H1 (cell line): ENCODE measurements around the gene TRPC4. TPM values are rescaled to one million over a fixed set of nuclear protein-coding genes. Genes with fewer than 3 reads are reported as not detected.

Source experiments
- CTCF ChIA-PET: fragments of 300-600 bp; sonication (Branson Sonifier 250); formaldehyde crosslinking; loops from one replicate; lab custom pipeline; 2021; ENCODE audit not compliant: partially characterized antibody; lab: Charles Lee
- POLR2A ChIA-PET: fragments of 300-600 bp; sonication (Branson Sonifier 250); formaldehyde crosslinking; loops from one replicate; lab custom pipeline; 2021; ENCODE audit warnings: inconsistent platforms; ENCODE audit not compliant: partially characterized antibody; lab: Charles Lee
- DNase-seq, 2 experiments: peaks; one replicate each; pipeline versions ENCODE4 v3.0.0 to v3.0.0-alpha.2; 2010 to 2022; ENCODE audit warnings: low spot score in 2 of 2, low read depth in 1 of 2, mixed read lengths in 1 of 2
- FAIRE-seq: peaks from 2 replicates; lab custom pipeline; 2011; peaks lifted over from hg19 to GRCh38; lab: Jason Lieb, UNC
- H2AFZ ChIP-seq: 2 replicates; pipeline ENCODE4 v1.8.1; 2012; ENCODE audit warnings: low read length, inconsistent platforms
- H2AK5ac ChIP-seq: 2 replicates; pipeline ENCODE4 v1.6.1; 2013; ENCODE audit warnings: low read depth, low read length
- H2BK120ac ChIP-seq: replicated peaks from 2 replicates; pipeline ENCODE3; 2013; ENCODE audit warnings: low read depth, low read length, inconsistent platforms
- H2BK12ac ChIP-seq: 2 replicates; pipeline ENCODE4 v1.6.1; 2013; ENCODE audit warnings: low read depth, low read length
- H2BK15ac ChIP-seq: 2 replicates; pipeline ENCODE4 v1.6.1; 2013; ENCODE audit warnings: low read length
- H2BK20ac ChIP-seq: 2 replicates; pipeline ENCODE4 v1.6.1; 2013; ENCODE audit warnings: low read length
- H2BK5ac ChIP-seq: 2 replicates; pipeline ENCODE4 v1.6.1; 2013; ENCODE audit warnings: low read depth, low read length
- H3K14ac ChIP-seq: 2 replicates; pipeline ENCODE4 v1.6.1; 2013; ENCODE audit warnings: inconsistent platforms; ENCODE audit not compliant: insufficient read length
- H3K18ac ChIP-seq: 2 replicates; pipeline ENCODE4 v1.6.1; 2013; ENCODE audit warnings: low read length; ENCODE audit errors: extremely low read depth
- H3K23ac ChIP-seq: 2 replicates; pipeline ENCODE4 v1.6.1; 2013; ENCODE audit warnings: inconsistent platforms; ENCODE audit not compliant: insufficient read length
- H3K23me2 ChIP-seq: 2 replicates; pipeline ENCODE4 v1.6.1; 2013; ENCODE audit warnings: low read depth, low read length
- H3K27ac ChIP-seq: 2 replicates; pipeline ENCODE4 v1.6.1; 2011; ENCODE audit warnings: low read depth, low read length, inconsistent platforms
- H3K27me3 ChIP-seq, 4 experiments: replicated peaks in 1 of 4; 1 replicate in 1 of 4; 2 replicates in 3 of 4; pipeline versions ENCODE4 v1.6.1 to v1.8.1; 2011 to 2013; ENCODE audit warnings: low read length in 3 of 4, mild to moderate bottlenecking in 3 of 4, inconsistent platforms in 2 of 4, mixed read lengths in 2 of 4, moderate library complexity in 1 of 4; ENCODE audit not compliant: control insufficient read depth in 3 of 4, insufficient read depth in 3 of 4; ENCODE audit errors: extremely low read depth in 1 of 4
- H3K36me3 ChIP-seq, 4 experiments: 2 replicates each; pipeline versions ENCODE4 v1.6.1 to v1.8.1; 2011 to 2013; ENCODE audit warnings: mild to moderate bottlenecking in 4 of 4, low read length in 3 of 4, moderate library complexity in 2 of 4, control low read depth in 1 of 4, inconsistent platforms in 1 of 4; ENCODE audit not compliant: insufficient read depth in 4 of 4, control insufficient read depth in 2 of 4
- H3K4ac ChIP-seq: replicated peaks from 2 replicates; pipeline ENCODE3; 2013; ENCODE audit warnings: low read length, low read depth, mixed read lengths, inconsistent platforms; ENCODE audit not compliant: insufficient read length
- H3K4me1 ChIP-seq, 4 experiments: replicated peaks in 1 of 4; 1 replicate in 1 of 4; 2 replicates in 3 of 4; pipeline versions ENCODE4 v1.6.1 to v1.8.1; 2011 to 2013; ENCODE audit warnings: low read length in 3 of 4, inconsistent platforms in 2 of 4, mixed read lengths in 1 of 4; ENCODE audit not compliant: insufficient read depth in 4 of 4, control insufficient read depth in 3 of 4
- H3K4me2 ChIP-seq, 2 experiments: 2 replicates each; pipeline versions ENCODE4 v1.6.1 to v1.8.1; 2011 to 2013; ENCODE audit warnings: low read depth in 2 of 2, low read length in 2 of 2, control low read depth in 1 of 2, inconsistent platforms in 1 of 2, mild to moderate bottlenecking in 1 of 2; ENCODE audit not compliant: insufficient read depth in 1 of 2
- H3K4me3 ChIP-seq, 4 experiments: fragments of 200-600, 300-600 bp in 1 of 4; sonication (generic), shearing (Covaris generic), sonication (Bioruptor Twin) in 1 of 4; 2 replicates each; pipeline versions ENCODE4 v1.5.1 to v1.8.1; 2011 to 2016; ENCODE audit warnings: low read length in 4 of 4, low read depth in 3 of 4, control low read depth in 2 of 4, inconsistent platforms in 2 of 4, mild to moderate bottlenecking in 2 of 4, mixed read lengths in 1 of 4, moderate library complexity in 1 of 4; ENCODE audit not compliant: insufficient read depth in 2 of 4; ENCODE audit errors: extremely low read depth in 1 of 4
- H3K56ac ChIP-seq: replicated peaks from 2 replicates; pipeline ENCODE3; 2013; ENCODE audit warnings: low read depth, mild to moderate bottlenecking, mixed read lengths, low read length, inconsistent platforms; ENCODE audit not compliant: insufficient read length
- H3K79me1 ChIP-seq: 2 replicates; pipeline ENCODE4 v1.6.1; 2013; ENCODE audit warnings: low read depth, low read length, control low read depth
- H3K79me2 ChIP-seq, 2 experiments: 2 replicates each; pipeline versions ENCODE4 v1.6.1 to v1.8.1; 2012 to 2013; ENCODE audit warnings: low read length in 2 of 2, mild to moderate bottlenecking in 2 of 2, inconsistent platforms in 1 of 2; ENCODE audit not compliant: insufficient read depth in 2 of 2, control insufficient read depth in 1 of 2
- H3K9ac ChIP-seq, 4 experiments: replicated peaks in 1 of 4; 1 replicate in 1 of 4; 2 replicates in 3 of 4; pipeline versions ENCODE4 v1.6.1 to v1.8.1; 2011 to 2013; ENCODE audit warnings: low read depth in 3 of 4, low read length in 3 of 4, control low read depth in 2 of 4, mild to moderate bottlenecking in 2 of 4, moderate library complexity in 2 of 4, inconsistent platforms in 1 of 4; ENCODE audit errors: extremely low read depth in 1 of 4
- H3K9me3 ChIP-seq, 2 experiments: 2 replicates each; pipeline versions ENCODE4 v1.6.1 to v1.8.1; 2012 to 2013; ENCODE audit warnings: mild to moderate bottlenecking in 2 of 2, moderate library complexity in 2 of 2, control low read depth in 1 of 2, inconsistent platforms in 1 of 2, low read depth in 1 of 2, low read length in 1 of 2, mixed read lengths in 1 of 2; ENCODE audit not compliant: insufficient read depth in 2 of 2
- H4K20me1 ChIP-seq, 2 experiments: replicated peaks in 1 of 2; 2 replicates each; pipeline versions ENCODE3 to v1.8.1; 2011 to 2013; ENCODE audit warnings: inconsistent platforms in 2 of 2, low read length in 2 of 2, mild to moderate bottlenecking in 1 of 2; ENCODE audit not compliant: insufficient read depth in 2 of 2, control insufficient read depth in 1 of 2
- H4K5ac ChIP-seq: 2 replicates; pipeline ENCODE4 v1.6.1; 2013; ENCODE audit warnings: low read length, low read depth, mixed read lengths, inconsistent platforms; ENCODE audit not compliant: insufficient read length
- H4K8ac ChIP-seq: 2 replicates; pipeline ENCODE4 v1.8.0; 2013; ENCODE audit warnings: mild to moderate bottlenecking, moderate library complexity, low read length, inconsistent platforms; ENCODE audit not compliant: insufficient read depth; ENCODE audit errors: extremely low read depth
- H4K91ac ChIP-seq: replicated peaks from 2 replicates; pipeline ENCODE3; 2013; ENCODE audit warnings: low read length, mixed read lengths, inconsistent platforms; ENCODE audit not compliant: insufficient read length
- CTBP2 ChIP-seq: IDR thresholded peaks from 2 replicates; pipeline ENCODE4 v1.7.0; 2011; ENCODE audit warnings: borderline replicate concordance, mild to moderate bottlenecking, moderate library complexity, mixed read lengths, low read length; ENCODE audit not compliant: insufficient read depth, insufficient read length
- CTCF ChIP-seq, 3 experiments: IDR thresholded peaks; 1 replicate in 2 of 3; 2 replicates in 1 of 3; pipeline versions ENCODE4 v1.5.1 to v1.6.1; 2011; ENCODE audit warnings: low read length in 3 of 3, mild to moderate bottlenecking in 3 of 3, inconsistent platforms in 2 of 3, low read depth in 1 of 3, moderate library complexity in 1 of 3; ENCODE audit not compliant: insufficient read depth in 1 of 3; ENCODE audit errors: control extremely low read depth in 1 of 3
- PHF8 ChIP-seq: fragments of 200-600 bp; sonication (generic); conservative IDR thresholded peaks from 2 replicates; pipeline ENCODE4 v1.7.1; 2012; ENCODE audit warnings: low read depth, mild to moderate bottlenecking, inconsistent platforms, low read length, moderate library complexity
- POU5F1 ChIP-seq: IDR thresholded peaks from 2 replicates; pipeline ENCODE4 v1.6.1; 2011; ENCODE audit warnings: low read depth, mild to moderate bottlenecking, low read length, moderate library complexity
- SIX5 ChIP-seq: IDR thresholded peaks from 2 replicates; pipeline ENCODE4 v1.6.1; 2011; ENCODE audit warnings: mild to moderate bottlenecking, low read depth, low read length
- SUZ12 ChIP-seq: fragments of 200-600 bp; sonication (generic); IDR thresholded peaks from 2 replicates; pipeline ENCODE4 v1.6.1; 2012; ENCODE audit warnings: mild to moderate bottlenecking, inconsistent platforms, low read length, moderate library complexity, mixed read lengths
- TBP ChIP-seq: IDR thresholded peaks from 2 replicates; pipeline ENCODE4 v1.6.1; 2011; ENCODE audit warnings: low read depth, low read length, improper control_type of control experiment
- WGBS, 2 experiments: shearing (Covaris generic) in 1 of 2; methylation state at CpG; one replicate each; pipeline versions ENCODE4 v1.1.6 to v1.1.7; 2013 to 2015; ENCODE audit warnings: low lambda C conversion rate in 2 of 2, mixed read lengths in 2 of 2, inconsistent platforms in 1 of 2, low coverage in 1 of 2, missing lambda C conversion rate in 1 of 2; ENCODE audit not compliant: insufficient replicate concordance in 2 of 2, insufficient coverage in 1 of 2, insufficient read length in 1 of 2; ENCODE audit errors: extremely low coverage in 1 of 2, missing lambda C conversion rate in 1 of 2; 5-methylcytosine and 5-hydroxymethylcytosine counted together
- polyA plus RNA-seq, 7 experiments: library from polyadenylated mRNA; depleted of rRNA in 3 of 7; stranded (reverse) in 5 of 7; unstranded in 2 of 7; fragments of >200 nt in 5 of 7; fragments of 200-250 nt in 2 of 7; gene quantifications; 1 replicate in 5 of 7; 2 replicates in 1 of 7; 4 replicates in 1 of 7; pipeline versions ENCODE4 v1.2.1 to v1.2.3, GENCODE V29; 2011 to 2013; ENCODE audit warnings: missing spikeins in 2 of 7, mixed read lengths in 2 of 7
- total RNA-seq: library from RNA; stranded (reverse); fragmentation: NEBNext Ultra II Directional; extraction: Animal tissue kit (Norgen Biotek cat#: 25700); gene quantifications from 2 replicates; pipeline ENCODE4 v1.2.1, GENCODE V29; 2021

Gene TRPC4
- total and polyA plus RNA-seq, 2 of the 8 experiments (the other 6 are each of a cell fraction or from before 2014, with no cell fraction given) = 12.3 to 14.7 TPM

GRCh38 chr13:37641391-37641790 is 228.2 kb downstream of the TRPC4 start:
- H3K23ac ChIP-seq = no peak overlapping the region

More at GRCh38 chr13:37641391-37641790, 228.2 kb downstream of the TRPC4 start:
- Histone ChIP-seq H4K8ac (no peak overlapping the region), H3K27me3 (peaks cover 0 to 1% (median 0%) of the 10 kb centered on the region in 4 experiments; a peak in 1 of 7 replicates), H3K4me2 (no peak overlapping the region), H4K20me1 (no peaks in the 10 kb centered on the region), H3K9ac (no peak overlapping the region), H2BK20ac (no peak overlapping the region), H3K23me2 (no peaks in the 10 kb centered on the region), H3K9me3 (no peaks in the 10 kb centered on the region), H4K5ac (no peak overlapping the region), H2BK15ac (no peak overlapping the region), H3K79me2 (no peaks in the 10 kb centered on the region), H3K18ac (no peak overlapping the region), H3K14ac (no peak overlapping the region), H2AFZ (no peak overlapping the region), H2AK5ac (no peak overlapping the region), H3K79me1 (no peaks in the 10 kb centered on the region), H3K4me3 (no peak overlapping the region), H2BK5ac (no peak overlapping the region), H3K36me3 (peaks cover 0 to 26% (median 10%) of the 10 kb centered on the region in 4 experiments; a peak in 5 of 8 replicates), H3K4ac (no peak overlapping the region), H4K91ac (no peak overlapping the region), H2BK120ac (no peak overlapping the region), H3K56ac (no peak overlapping the region), H3K27ac (no peak overlapping the region), H3K4me1 (no peaks in the 10 kb centered on the region; a peak in 1 of 7 replicates), H2BK12ac (no peak overlapping the region)
- ChIA-PET CTCF (interaction anchor here (1.2 to 3.3 kb wide), 6 partner anchors 20 to 941 kb away, joined by 3 to 15 read pairs (median 6); partner anchors contain the start of gene TRPC4), POLR2A (no interaction called here)
- WGBS, 2 experiments = 100% methylated on average over 2 of the region's 2 CpGs; no CpG with 5 or more reads in 1 of the 2 experiments
- no peak for TF ChIP-seq CTCF (IDR thresholded peaks at IDR 0.05; ENCODE audit: control extremely low read depth in 1 of 3, insufficient read depth in 1 of 3, low read depth in 1 of 3, low read length in 3 of 3)
- no peak for TF ChIP-seq CTBP2
- no peak for TF ChIP-seq PHF8
- TF ChIP-seq SIX5 = no peak
- TF ChIP-seq POU5F1 = no peak
- no peak for TF ChIP-seq TBP
- no peak for TF ChIP-seq SUZ12
- no peak for FAIRE-seq
- DNase-seq = no peak
